Cerebellar cortex (tissue), 1 donor: ENCODE measurements around the gene TNS2.
A peak's percentile ranks its signal among the peaks of the same experiment; 100 is the strongest.

Experiments
- DNase-seq: peaks from one replicate; pipeline ENCODE4 v3.0.0-alpha.2; 2015; ENCODE audit warnings: low spot score

TNS2 gene

DNA sequence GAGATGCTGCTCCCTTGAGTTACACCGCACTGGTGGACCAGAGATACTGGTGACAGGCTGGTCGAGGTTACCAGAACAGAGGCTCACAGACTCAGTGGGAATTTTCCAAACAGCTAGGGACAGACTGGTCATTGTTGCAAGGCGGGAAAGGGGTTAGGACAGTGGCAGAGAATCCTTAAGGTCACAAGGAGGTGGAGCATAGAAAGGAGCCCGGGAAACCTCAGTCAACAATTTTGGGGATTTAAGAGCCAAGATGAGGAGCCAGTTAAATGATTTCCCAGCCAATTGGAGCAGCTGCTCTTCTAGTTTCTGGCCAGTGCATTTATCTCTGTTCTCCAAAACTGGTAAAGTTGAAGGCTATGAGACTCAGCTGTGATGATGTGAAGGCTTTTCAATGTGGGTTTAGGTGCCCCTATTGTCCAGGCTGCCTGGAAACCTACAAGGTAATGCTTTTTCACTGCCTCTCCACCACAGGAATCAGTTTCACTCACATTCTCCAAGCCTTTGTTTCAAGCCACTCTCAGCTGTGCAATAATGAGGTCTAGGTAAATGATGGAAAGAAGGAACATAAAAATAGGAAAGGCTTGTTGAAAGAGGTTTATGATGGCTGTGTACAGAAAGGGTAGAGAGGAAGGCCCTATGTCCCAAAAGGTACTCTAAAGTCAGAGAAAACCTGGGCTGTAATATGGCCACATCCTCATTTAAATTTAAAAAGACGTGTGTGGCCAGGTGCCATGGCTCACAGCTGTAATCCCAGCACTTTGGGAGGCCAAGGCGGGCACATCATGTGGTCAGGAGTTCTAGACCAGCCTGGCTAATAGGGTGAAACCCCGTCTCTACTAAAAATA lies 7.0 kb upstream of the TNS2 start:
- DNase-seq = no peak

DNA sequence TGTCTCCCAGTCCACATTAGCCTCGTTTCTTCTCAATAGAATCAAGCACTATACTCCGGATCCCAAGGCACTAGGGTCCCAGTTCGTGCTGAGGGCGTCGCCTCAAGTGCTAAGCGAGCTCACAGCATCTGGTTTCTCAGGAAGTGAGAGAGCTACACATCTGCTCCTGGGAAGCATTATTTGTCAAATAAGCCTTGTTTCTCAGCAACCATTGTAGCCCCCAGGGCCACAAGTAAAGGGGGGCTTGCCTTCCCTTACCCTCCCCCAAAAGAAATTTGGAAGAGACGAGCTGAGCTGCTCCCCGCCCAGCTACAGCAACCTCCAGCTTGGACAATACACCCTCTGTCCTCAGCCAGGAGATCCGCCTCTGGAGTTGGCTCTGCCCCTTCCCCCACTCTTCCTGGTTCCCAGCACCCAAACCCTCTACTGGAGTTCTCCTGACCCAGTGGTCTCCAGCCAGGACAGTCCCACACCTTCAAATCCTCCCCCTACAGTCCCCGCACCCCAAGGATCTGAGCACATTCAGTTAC lies 5.7 kb upstream of the TNS2 start:
- peak; percentile 66 for DNase-seq

DNA sequence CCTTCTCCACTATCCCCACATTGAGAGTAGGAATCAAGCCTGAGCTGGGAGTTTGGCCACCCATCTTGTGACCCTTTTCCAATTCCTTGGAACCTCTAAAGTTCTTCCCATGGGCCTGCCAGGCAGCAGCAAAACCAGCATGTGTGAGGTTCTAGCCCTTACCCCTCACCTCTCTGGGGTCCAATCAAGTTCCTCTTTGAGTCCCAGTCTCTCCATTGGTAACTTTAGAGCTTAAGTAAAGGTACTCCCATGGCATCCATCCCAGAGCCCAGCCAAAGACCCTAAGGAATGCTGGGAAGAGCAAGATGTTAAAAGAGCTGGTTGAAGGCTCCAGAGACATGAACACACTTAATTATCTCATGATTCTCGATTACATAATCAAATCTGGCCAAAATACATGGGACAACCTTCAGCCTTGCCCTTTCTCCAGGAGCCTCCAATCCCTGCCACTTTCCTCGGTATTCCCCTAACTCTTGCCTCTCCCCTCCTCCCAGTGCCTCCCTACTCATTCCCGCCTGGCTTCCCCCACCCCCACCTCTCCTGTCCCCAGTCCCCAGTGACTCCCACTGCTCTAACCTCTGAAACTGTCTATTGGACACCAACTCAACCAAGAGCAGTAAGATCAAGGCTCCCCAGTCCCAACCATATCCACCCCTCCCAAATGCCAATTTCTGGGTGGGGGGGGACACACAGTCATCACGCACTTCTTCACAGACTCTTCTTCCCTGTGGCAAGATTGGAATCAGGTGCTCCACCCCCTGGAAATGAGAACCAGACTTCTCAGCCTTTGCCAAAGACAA lies 4.8 kb upstream of the TNS2 start:
- DNase-seq = no peak

DNA sequence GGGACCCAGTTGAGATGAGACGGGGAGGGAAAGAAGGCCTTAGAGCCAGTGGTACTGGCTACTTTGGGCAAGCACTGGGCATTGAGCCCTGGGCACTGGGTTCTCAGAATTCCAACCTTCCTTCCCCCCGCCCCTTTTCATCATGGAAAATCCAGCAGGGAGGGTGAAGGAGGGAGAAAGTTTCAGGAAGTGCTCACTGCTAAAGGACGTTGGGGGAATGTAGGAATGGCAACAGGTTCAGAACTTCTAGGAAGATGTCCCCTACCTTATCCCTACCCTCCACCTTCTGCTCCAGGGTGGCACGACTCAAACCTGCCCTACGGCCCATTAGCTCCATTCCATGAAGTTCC lies 4.2 kb upstream of the TNS2 start:
- DNase-seq = no peak

DNA sequence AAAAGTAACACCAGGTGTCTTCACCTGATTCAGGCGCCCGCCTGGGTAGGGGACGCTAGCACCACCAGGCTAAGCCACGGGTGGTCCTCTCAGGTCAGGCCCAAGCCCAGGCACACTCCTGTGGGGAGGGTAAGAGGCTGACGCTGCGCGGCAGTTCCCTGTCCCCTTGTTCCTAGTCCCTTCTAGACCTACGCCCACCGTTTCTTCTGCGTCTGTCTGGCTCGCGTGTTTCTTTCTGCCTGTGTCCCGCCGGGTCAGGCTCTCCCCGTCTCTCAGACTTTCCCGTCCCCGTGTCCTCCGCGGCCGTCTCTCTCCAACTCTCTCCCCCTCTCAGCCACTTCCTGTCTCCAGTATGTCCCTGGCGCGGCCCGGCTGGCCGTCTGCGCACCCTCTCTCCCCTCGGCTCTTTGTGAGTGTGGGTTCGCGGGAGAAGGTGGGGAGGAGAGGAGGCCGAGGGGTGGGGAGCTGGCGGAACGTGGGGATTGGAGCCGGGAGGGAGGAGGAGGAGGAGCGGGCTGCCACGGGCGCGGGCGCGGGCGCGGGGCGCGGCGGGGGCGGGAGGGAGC lies 3.1 kb upstream of the TNS2 start:
- DNase-seq = peak; percentile 68

DNA sequence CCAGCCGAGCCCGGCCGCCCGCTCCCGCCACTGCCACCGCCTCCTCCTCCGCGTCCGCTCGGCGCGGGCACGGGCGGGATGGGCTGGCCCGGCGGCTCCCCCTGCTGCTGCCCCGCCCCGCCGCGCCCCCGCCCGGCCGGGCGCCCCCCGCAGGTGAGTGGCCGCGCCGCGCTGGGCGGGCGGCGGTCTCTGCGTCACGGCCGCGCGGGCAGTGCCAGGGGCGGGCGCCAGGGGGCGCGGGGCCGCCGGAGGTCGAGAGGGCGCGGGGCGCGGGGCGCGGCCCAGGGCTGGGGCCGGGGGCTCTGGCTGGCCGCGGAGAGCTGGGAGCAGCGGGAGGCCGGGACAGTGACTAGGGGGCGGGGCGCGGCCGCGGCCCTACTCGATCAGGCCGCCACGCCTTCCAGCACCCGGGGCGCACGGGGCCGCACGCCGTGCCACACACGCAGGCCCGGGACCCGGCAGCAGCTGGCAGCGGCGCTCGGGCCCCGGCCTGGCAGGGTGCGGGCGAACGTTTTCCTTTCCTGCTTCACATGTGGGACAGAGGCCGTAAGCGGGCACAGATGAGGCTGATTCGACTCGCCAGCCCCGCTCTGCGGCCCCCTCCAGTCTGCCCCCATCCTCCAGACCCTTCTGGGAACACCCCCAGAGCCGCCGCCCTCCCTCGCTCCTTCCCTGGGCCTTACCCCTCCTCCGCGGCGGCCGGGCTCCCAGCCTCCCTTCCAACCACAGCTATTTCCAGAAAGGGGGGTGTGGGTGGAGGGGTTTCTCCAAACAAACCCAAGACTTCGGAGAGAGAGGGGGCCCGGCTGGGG lies 2.4 kb upstream of the TNS2 start:
- DNase-seq = peak; percentile 63

DNA sequence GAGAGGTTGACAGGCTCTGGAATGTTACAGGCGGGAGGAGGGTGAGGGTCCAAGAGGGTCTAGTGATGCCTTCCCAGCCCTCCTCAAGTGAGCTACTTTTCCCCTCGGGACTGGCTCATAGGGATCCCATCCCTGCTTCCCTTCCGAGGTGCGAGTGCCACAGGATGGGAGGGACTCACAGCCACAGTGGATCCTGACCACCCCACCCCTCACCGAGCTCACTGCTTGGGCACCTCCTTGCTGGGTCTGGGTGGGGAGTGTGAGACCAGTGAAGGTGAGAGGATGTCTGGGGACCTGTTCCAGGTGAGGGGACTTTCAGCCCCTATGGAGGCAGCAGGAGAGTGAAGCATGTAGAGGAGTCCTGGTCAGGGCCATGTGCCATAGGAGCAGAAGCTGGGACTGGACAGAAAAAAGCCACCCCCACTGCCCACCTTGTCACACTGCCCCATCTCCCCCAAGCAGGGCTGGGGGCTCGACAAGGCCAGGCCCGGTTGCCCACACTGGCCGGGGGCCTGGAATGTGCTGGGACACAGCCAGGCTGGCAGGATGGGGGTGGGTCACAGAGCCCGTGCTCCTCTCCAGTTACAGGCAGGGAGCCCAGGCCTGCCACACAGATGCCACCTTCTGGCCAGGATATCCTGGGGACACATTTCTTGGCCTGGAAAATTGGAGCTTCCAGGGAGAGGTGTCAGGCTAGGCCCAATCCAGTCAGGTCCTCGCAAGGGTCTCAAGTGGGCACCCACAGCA lies 1.7 kb upstream of the TNS2 start:
- peak; percentile 91 for DNase-seq

DNA sequence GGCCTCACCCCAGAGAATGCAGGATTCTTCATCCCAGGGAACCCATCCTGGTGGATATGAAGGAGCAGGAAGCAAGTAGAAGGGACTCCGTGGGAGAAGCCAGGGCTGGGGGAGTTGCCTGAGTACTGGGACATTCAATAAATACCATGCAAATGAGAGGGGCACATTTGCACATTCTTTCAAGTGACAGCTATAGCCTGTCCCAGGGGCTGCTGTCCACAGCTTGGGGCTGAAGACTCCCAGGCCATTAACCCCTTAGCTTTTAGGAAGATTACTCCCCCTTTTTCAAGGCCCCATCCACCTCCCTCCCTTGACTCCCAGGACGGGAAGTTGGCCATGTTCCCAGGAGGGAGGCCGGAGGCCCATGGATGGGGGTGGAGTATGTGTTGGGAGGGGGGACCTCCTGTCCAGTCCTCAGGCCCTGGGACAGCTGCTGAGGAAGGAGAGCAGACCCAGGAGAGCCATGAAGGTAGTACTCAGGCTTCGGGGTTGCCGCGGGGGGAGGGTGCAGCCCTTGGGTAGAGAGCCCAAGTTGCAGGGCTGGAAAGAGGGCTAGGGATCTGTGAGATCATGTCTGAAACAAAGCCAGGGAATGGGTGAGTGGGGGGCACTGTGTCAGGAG lies 974 bp upstream of the TNS2 start:
- DNase-seq = no peak

DNA sequence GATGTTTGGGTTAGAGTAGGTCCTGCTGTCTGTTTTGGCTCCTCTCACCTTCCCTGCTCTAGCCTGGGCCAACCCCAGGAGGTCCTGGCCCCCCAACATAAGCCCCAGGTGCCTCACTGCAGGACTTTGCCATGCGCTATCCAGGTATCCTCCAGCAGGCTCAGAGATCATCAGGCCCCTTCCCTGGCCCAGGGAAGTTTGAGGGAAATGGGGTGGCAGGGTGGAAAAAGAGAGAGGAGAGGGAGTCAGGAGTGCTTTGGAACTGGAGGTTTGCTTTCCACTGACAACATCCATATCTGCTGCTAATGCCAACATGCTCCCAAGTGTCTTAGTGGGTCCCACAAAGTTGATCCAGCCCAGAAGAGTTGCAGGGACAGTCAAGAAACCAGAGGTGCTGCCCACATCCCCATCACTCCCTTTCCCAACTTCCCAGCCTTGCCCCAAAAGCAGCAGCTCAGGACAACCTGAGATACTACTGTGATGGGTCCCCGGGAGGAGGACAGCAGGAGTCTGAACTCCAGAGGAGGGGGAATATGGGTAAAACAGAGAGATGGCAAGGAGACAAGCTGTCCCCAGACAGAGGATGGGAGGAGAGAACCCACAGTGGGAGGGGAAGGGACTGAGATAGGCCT lies 677 bp downstream of the TNS2 start:
- DNase-seq = no peak

DNA sequence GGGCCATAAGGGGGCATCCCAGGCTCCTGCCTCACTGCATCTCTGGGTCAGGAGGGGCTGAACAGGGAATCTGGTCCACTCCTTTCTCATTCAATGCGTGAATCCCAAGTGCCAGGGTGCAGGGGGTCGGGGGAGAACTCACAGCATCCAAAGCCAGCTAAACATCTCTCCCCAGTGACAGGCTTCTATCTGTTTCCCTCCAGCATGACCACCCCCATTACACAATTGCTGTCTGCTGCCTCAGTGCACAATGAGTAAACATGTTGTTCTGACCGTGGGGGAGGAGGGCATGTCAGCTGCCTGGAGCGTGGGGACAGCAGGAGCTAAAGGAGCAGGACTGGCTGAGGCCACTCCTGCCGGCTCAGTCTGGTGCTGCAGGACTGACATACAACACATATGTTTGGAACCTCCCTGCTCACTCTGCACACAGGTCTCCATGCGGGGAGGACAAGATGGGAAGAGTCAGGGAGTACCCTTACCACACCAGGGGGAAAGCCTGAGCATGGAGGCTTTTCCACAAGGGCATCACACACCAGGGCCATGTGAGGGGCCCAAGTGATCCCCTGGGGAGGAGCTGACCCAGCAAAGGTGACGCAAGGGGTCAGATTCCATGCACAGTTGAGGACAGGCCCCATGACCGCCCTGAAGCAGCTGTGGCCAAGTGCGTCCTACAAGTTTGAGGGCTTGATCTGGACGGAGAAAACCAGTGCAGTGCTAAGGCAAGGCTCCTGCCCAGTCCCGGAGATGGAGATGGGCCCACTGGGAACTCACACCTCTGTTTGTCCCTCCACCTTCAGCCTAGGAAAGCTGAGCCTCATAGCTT lies 1.4 kb downstream of the TNS2 start:
- peak; percentile 59 for DNase-seq

DNA sequence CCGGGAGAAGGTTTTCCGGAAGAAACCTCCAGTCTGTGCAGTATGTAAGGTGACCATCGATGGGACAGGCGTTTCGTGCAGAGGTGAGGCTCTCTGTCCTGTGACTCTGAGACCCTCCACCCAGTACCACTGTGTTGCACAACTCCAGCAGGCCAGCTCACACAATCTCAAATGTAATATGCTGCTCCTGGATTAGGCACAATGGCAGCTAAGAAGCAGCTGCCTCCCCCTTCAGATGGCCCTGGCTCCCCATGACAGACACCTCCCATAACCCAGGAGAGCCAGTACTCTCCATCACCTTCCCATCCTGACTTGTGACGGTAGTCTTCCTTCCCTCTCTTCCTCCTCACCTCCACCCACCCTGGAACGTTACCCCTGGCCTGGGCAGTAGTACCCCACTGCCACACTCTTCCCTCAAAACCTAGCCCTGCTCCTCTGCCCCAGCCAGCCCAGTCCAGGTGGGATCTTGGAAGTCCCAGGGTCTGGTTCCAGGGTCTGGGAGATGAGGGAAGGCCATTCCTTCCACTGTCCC lies 2.1 kb downstream of the TNS2 start:
- DNase-seq = no peak

DNA sequence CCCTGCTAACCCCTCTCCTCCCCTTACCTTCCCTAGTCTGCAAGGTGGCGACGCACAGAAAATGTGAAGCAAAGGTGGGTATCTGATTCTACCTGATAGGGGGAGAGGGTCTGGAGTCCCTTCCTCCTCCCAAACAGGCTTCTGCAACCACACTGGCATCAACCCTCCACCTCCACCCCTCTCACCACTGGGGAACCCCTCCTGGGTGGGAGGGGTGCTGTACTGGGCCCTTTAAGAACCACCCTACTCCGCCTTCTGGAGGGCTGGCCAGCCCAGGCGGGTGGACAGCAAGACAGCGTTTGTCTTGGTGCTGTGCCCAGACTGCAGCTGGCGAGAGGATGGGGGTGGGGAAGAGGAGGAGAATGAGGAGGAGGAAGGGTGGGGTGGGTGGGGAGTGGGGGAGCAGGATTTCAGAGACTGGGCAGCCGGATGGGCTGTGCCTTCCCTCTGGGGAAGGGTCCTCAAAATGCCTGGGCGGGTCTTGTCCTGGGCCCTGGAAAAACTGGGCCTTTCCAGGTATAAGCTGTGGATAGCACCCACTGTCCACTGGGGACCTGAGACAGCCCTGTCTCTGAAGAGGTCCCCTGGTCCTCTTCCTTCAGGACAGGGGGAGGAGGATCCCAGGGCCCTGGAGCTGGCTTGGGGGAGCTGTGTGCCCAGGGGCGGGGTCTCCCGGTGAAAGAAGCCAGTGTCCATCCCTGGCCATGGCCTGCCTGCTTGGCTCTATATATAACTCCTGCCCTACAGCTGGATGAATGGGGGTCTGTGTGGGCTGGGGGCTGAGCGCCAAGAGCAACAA lies 2.8 kb downstream of the TNS2 start:
- no peak for DNase-seq

DNA sequence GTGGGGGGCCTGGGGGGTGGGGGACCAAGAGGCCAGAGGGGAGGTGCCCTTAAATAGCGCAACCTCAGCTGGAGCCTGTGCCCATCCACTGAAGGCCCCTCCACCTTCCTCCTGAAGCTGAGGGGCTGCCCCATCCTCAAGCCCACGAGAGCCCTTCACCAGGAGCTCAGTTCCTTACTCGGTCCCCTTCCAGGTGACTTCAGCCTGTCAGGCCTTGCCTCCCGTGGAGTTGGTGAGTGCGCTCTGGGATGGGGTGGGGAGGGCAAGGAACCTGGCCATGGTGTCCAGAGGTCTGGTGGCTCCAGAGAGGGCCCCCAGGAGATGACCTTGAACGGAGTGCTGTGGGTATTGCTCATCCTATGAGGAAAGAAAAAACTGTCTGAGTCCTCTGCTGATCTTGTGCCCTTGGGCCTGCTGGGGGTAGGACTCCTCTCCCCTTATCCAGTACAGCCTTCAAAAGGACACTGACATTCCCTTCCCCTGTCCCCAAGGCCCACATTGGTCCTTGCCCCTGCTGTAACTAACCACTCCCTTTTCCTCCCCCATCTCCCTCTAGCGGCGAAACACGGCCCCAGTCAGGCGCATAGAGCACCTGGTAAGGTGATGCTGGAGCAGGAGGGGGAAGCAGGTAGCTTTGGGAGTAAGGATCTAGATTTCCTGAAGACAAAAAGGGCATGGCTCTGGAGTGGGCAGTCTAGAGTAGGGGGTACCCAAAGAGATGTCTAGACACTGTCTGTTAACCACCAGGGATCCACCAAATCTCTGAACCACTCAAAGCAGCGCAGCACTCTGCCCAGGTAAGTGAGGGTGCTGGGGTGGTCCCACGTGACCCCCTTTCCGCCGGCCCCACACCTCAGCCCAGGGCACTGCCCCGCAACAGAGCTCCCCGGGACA lies 3.6 kb downstream of the TNS2 start:
- peak; percentile 70 for DNase-seq

DNA sequence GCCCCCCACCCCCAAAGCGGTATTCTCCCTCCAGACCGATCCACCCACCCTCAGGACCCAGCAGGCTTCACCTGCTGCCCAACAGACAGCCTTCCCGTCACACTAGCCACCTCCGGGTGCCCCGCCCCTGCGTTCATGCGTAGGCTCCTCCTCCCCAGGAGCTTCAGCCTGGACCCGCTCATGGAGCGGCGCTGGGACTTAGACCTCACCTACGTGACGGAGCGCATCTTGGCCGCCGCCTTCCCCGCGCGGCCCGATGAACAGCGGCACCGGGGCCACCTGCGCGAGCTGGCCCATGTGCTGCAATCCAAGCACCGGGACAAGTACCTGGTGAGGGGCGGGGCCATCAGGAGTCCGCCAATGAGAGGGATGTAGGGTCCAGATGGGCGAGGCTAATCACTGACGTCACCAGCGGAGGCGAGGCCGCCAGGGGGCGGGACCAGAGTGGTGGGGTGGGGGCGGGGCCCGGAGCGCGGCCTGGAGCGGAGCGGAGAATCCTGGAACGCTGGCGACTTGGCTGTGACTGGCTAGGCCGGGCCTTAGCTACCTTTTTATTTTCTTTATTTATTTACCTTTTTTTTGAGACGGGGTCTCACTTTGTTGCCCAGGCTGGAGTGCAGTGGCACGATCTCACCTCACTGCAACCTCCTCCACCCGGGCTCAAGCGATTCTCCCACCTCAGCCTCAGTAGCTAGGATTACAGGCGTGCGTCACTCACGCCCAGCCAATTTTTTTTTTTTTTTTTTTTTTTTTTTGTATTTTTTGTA lies 4.4 kb downstream of the TNS2 start:
- peak; percentile 98 for DNase-seq

DNA sequence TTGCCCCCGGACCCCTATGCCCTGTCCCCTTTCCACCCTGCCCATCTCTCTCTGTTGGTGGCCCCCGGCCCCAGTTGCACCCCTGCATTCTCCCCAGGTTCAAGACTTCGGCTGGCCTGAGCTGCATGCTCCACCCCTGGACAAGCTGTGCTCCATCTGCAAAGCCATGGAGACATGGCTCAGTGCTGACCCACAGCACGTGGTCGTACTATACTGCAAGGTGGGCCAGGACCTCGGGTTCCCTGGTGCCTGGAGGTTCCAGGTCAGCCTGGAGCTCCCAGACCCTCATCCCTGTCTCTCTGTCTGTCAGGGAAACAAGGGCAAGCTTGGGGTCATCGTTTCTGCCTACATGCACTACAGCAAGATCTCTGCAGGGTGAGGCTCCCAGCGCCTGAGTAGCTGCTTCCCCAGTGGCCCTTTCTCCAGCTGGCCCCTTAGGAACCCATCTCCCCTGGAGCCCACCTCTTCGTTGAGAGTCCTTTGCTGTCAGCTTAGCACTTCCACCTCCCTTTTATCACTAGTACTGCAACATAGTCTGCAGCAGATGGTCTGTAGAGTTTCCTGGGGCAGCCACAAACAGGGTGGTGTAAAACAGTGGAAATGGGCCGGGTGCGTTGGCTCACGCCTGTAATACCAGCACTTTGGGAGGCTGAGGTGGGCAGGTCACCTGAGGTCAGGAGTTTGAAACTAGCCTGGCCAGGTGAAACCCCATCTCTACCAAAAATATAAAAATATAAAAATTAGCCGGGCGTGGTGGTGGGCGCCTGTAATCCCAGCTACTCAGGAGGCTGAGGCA lies 5.8 kb downstream of the TNS2 start:
- no peak for DNase-seq

DNA sequence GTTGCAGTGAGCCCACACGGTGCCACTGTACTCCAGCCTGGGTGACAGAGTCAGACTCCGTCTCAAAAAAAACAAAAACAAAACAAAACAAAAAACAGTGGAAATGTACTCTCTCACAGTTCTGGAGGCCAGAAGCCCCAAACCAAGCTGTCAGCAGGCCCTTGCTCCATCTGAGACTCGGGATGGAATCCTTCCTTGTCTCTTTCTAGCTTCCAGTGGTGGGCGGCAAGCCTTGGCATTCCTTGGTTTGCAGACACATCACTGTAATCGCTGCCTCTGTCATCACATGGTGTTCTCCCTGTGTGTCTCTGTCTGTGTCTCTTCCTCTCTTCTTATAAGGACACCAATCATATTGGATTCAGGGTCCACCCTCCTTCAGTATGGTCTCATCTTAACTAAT lies 6.4 kb downstream of the TNS2 start:
- DNase-seq = no peak
